Stomach (tissue), 4 donors: Measurements from ENCODE around the gene SPACDR.

Source experiments
- CTCF ChIP-seq, 7 experiments: fragments of 450-650 bp in 4 of 7; fragments of 200-600 bp in 3 of 7; sonication (generic) in 3 of 7; IDR thresholded peaks; one replicate each; pipeline ENCODE4 v1.5.1; 2016 to 2019; ENCODE audit warnings: antibody characterized with exemption in 7 of 7, control low read depth in 2 of 7, mild to moderate bottlenecking in 1 of 7
- EP300 ChIP-seq: sonication (generic); formaldehyde crosslinking; IDR thresholded peaks from one replicate; pipeline ENCODE4 v1.6.1; 2017; ENCODE audit warnings: antibody characterized with exemption
- POLR2A ChIP-seq, 4 donors: fragments of 450-650 bp; IDR thresholded peaks; one replicate each; pipeline ENCODE4 v1.6.1; 2016; ENCODE audit warnings: antibody characterized with exemption in 4 of 4, control low read depth in 2 of 4, mild to moderate bottlenecking in 1 of 4, moderate library complexity in 1 of 4
- POLR2AphosphoS5 ChIP-seq, 3 donors: sonication (generic); formaldehyde crosslinking; IDR thresholded peaks; one replicate each; pipeline ENCODE4 v1.6.1; 2016; ENCODE audit warnings: antibody characterized with exemption in 3 of 3

GRCh38 chr7:100469227-100470044, 5.4 kb upstream of the SPACDR start:
- no peak for TF ChIP-seq EP300
- TF ChIP-seq CTCF (IDR thresholded peaks at IDR 0.05), result peak in 6 of 7 experiments; percentile 95 to 97 (median 96)
- no peak for TF ChIP-seq POLR2A (IDR thresholded peaks at IDR 0.05)
- TF ChIP-seq POLR2AphosphoS5 (IDR thresholded peaks at IDR 0.05), result peak in 1 of 3 donors; percentile 31
